SK-N-SH (cell line): ENCODE data around the gene BCAP31. TPM values are rescaled to one million over a fixed set of nuclear protein-coding genes. Genes with fewer than 3 reads are reported as not detected.

ENCODE experiments used
- CTCF ChIA-PET: fragments of 300-600, 350-600 bp; formaldehyde crosslinking; extraction: SDS; loops from one replicate; lab custom pipeline; 2021; lab: Yijun Ruan, JAX
- POLR2A ChIA-PET: fragments of 350-600 bp; sonication (Branson Sonifier 250); formaldehyde crosslinking; extraction: SDS; loops from one replicate; lab custom pipeline; 2020; ENCODE audit warnings: antibody characterized with exemption, inconsistent platforms; lab: Yijun Ruan, JAX
- DNase-seq: peaks from one replicate; pipeline ENCODE4 v3.0.0; 2012
- H2AFZ ChIP-seq: fragments of 200-600 bp; sonication (generic); 2 replicates; pipeline ENCODE4 v1.8.1; 2016; ENCODE audit warnings: antibody characterized with exemption, mild to moderate bottlenecking, low read depth
- H3F3A ChIP-seq: fragments of 200-600 bp; sonication (generic); replicated peaks from 2 replicates; pipeline ENCODE3; 2016; ENCODE audit warnings: antibody characterized with exemption, mild to moderate bottlenecking; ENCODE audit not compliant: insufficient read depth
- H3K27ac ChIP-seq, 2 experiments: fragments of 200-500 bp in 1 of 2; fragments of 200-600 bp in 1 of 2; sonication (Bioruptor generic) in 1 of 2; sonication (generic), shearing (Covaris generic) in 1 of 2; 2 replicates each; pipeline versions ENCODE4 v1.5.1 to v1.6.1; 2014 to 2016; ENCODE audit warnings: low read depth in 2 of 2, inconsistent platforms in 1 of 2, low read length in 1 of 2, mild to moderate bottlenecking in 1 of 2, mixed read lengths in 1 of 2
- H3K27me3 ChIP-seq: fragments of 200-600 bp; sonication (generic), shearing (Covaris generic); 2 replicates; pipeline ENCODE4 v1.6.1; 2016; ENCODE audit warnings: mixed run types; ENCODE audit not compliant: insufficient read depth
- H3K36me3 ChIP-seq, 2 experiments: fragments of 200-500 bp in 1 of 2; fragments of 200-600 bp in 1 of 2; sonication (Bioruptor generic) in 1 of 2; sonication (generic) in 1 of 2; replicated peaks in 1 of 2; 2 replicates each; pipeline versions ENCODE3 to v1.5.1; 2014 to 2016; ENCODE audit warnings: low read length in 1 of 2, mild to moderate bottlenecking in 1 of 2; ENCODE audit not compliant: insufficient read depth in 2 of 2, control insufficient read depth in 1 of 2
- H3K4me1 ChIP-seq, 2 experiments: fragments of 200-500 bp in 1 of 2; fragments of 200-600 bp in 1 of 2; sonication (Bioruptor generic) in 1 of 2; sonication (generic), shearing (Covaris generic) in 1 of 2; 2 replicates each; pipeline versions ENCODE4 v1.5.1 to v1.6.1; 2014 to 2016; ENCODE audit warnings: low read depth in 1 of 2, low read length in 1 of 2, mixed run types in 1 of 2; ENCODE audit not compliant: insufficient read depth in 2 of 2, control insufficient read depth in 1 of 2
- H3K4me2 ChIP-seq: fragments of 200-600 bp; sonication (generic), shearing (Covaris generic); 2 replicates; pipeline ENCODE4 v1.6.1; 2017; ENCODE audit warnings: mixed run types
- H3K4me3 ChIP-seq, 2 experiments: fragments of 200-500 bp in 1 of 2; fragments of 200-600 bp in 1 of 2; sonication (Bioruptor generic) in 1 of 2; sonication (generic), shearing (Covaris generic) in 1 of 2; 2 replicates each; pipeline versions ENCODE4 v1.5.1 to v1.8.1; 2014 to 2016; ENCODE audit warnings: low read depth in 2 of 2, inconsistent platforms in 1 of 2, low read length in 1 of 2, mild to moderate bottlenecking in 1 of 2, mixed read lengths in 1 of 2, moderate library complexity in 1 of 2
- H3K79me2 ChIP-seq: fragments of 200-600 bp; sonication (generic); 2 replicates; pipeline ENCODE4 v1.8.1; 2017; ENCODE audit warnings: mild to moderate bottlenecking; ENCODE audit not compliant: insufficient read depth
- H3K9ac ChIP-seq: fragments of 200-600 bp; sonication (generic); 2 replicates; pipeline ENCODE4 v1.6.1; 2017; ENCODE audit warnings: mixed run types
- H3K9me2 ChIP-seq: fragments of 200-600 bp; sonication (generic); 2 replicates; pipeline ENCODE4 v1.6.1; 2017; ENCODE audit warnings: mixed run types
- H3K9me3 ChIP-seq: fragments of 200-600 bp; sonication (generic); 2 replicates; pipeline ENCODE4 v1.6.1; 2017; ENCODE audit warnings: mixed run types, mild to moderate bottlenecking, moderate library complexity
- H4K20me1 ChIP-seq: fragments of 200-600 bp; sonication (generic); 2 replicates; pipeline ENCODE4 v1.6.1; 2017; ENCODE audit warnings: mild to moderate bottlenecking, mixed run types; ENCODE audit not compliant: insufficient read depth
- CTCF ChIP-seq: fragments of 200-600 bp; sonication (generic); IDR thresholded peaks from 2 replicates; pipeline ENCODE4 v1.6.1; 2017; ENCODE audit warnings: antibody characterized with exemption, mild to moderate bottlenecking, moderate library complexity
- EP300 ChIP-seq, 2 experiments: IDR thresholded peaks; 2 replicates each; pipeline versions ENCODE4 v1.4.0 to v1.6.1; 2012; ENCODE audit warnings: borderline replicate concordance in 1 of 2, low read depth in 1 of 2, low read length in 1 of 2
- GABPA ChIP-seq: IDR thresholded peaks from 2 replicates; pipeline ENCODE4 v1.4.0; 2012; ENCODE audit warnings: low read depth, mild to moderate bottlenecking
- GATA2 ChIP-seq: sonication (generic); formaldehyde crosslinking; IDR thresholded peaks from 2 replicates; pipeline ENCODE4 v1.5.0; 2020; ENCODE audit warnings: mild to moderate bottlenecking, missing genetic modification reagents
- MEF2A ChIP-seq: IDR thresholded peaks from 2 replicates; pipeline ENCODE4 v1.4.0; 2012; ENCODE audit warnings: low read depth, borderline replicate concordance
- MXI1 ChIP-seq: IDR thresholded peaks from 2 replicates; pipeline ENCODE4 v1.6.1; 2012; ENCODE audit warnings: mild to moderate bottlenecking, low read depth, low read length, improper control_type of control experiment
- RAD21 ChIP-seq: IDR thresholded peaks from 2 replicates; pipeline ENCODE4 v1.6.1; 2012; ENCODE audit warnings: mild to moderate bottlenecking, low read length
- RFX5 ChIP-seq: IDR thresholded peaks from 2 replicates; pipeline ENCODE4 v1.6.1; 2012; ENCODE audit warnings: mild to moderate bottlenecking, improper control_type of control experiment, low read length
- RXRA ChIP-seq: IDR thresholded peaks from 2 replicates; pipeline ENCODE4 v1.4.0; 2012; ENCODE audit warnings: low read depth, mild to moderate bottlenecking, borderline replicate concordance
- ZBTB33 ChIP-seq: IDR thresholded peaks from 2 replicates; pipeline ENCODE4 v1.4.0; 2012; ENCODE audit warnings: low read depth, borderline replicate concordance
- WGBS: methylation state at CpG from one replicate; pipeline ENCODE4 v1.1.6; 2017; ENCODE audit warnings: low lambda C conversion rate; 5-methylcytosine and 5-hydroxymethylcytosine counted together
- polyA plus RNA-seq, 3 experiments: library from polyadenylated mRNA; depleted of rRNA; stranded (reverse); fragments of >200 nt; gene quantifications; 2 replicates each; pipeline ENCODE4 v1.2.3, GENCODE V29; 2012

Gene BCAP31
- polyA plus RNA-seq, 1 of the 3 experiments (the other 2 are of a cell fraction), result 173 TPM

- CTCF ChIA-PET, result interaction anchor here (2.7 kb wide), 1 partner anchor 37 kb away, joined by 11 read pairs; the partner anchor contains the start of gene PLXNB3
Observed at GRCh38 chrX:153727123-153727931, 3.1 kb upstream of the BCAP31 start.

More at GRCh38 chrX:153727123-153727931, 3.1 kb upstream of the BCAP31 start:
- Histone ChIP-seq H3K27me3 (no peaks in the 10 kb centered on the region), H3K4me2 (peak overlapping the region; percentile 77), H3K4me3 (peak overlapping the region; percentile 33 to 47), H3K4me1 (peaks cover 7 to 38% of the 10 kb centered on the region in 2 experiments; a peak in 3 of 4 replicates), H3K9ac (peak overlapping the region; percentile 18; the same call in 1 of the 2 replicates), H3F3A (no peaks in the 10 kb centered on the region), H3K27ac (peak overlapping the region; percentile 47 to 76; a peak in 3 of 4 replicates), H3K9me2 (no peaks in the 10 kb centered on the region), H4K20me1 (peaks cover 11% of the 10 kb centered on the region), H3K9me3 (no peaks in the 10 kb centered on the region), H3K79me2 (peaks cover 12% of the 10 kb centered on the region)
- POLR2A ChIA-PET, result interaction anchor here (1.3 kb wide), 1 partner anchor 36 kb away, joined by 4 read pairs; no protein-coding TSS in a partner anchor
- WGBS, result 66% methylated on average over 9 of the region's 23 CpGs
- TF ChIP-seq RAD21 (no peak), CTCF (no peak), MXI1 (no peak), MEF2A (no peak), RXRA (no peak), ZBTB33 (no peak), GATA2 (no peak), EP300 (IDR thresholded peaks at IDR 0.05; ENCODE audit: borderline replicate concordance in 1 of 2, low read depth in 1 of 2, low read length in 1 of 2) (no peak), RFX5 (no peak), GABPA (no peak)
- TF ChIP-seq, all 33 proteins: peak for 0
- no peak for DNase-seq
- Histone ChIP-seq H3K36me3 (peaks cover 3 to 8% of the 10 kb centered on the region in 2 experiments), H2AFZ (no peak overlapping the region)
